B cell (primary cell): ENCODE data around the gene SIRT4. TPM values are rescaled to one million over a fixed set of nuclear protein-coding genes. Genes with fewer than 3 reads are reported as not detected.

Experiments
- ATAC-seq: fragments of 200-7000 bp; cut with Tn5 transposase; one replicate; pipeline ENCODE4 v1.10.0; 2021; ENCODE audit warnings: low read depth, mild to moderate bottlenecking, moderate number of reproducible peaks, moderate library complexity
- CTCF ChIA-PET: fragments of 350-600 bp; sonication (Branson Sonifier 250); formaldehyde crosslinking; loops from one replicate; lab custom pipeline; 2021; ENCODE audit warnings: antibody characterized with exemption, inconsistent platforms; lab: Charles Lee
- POLR2A ChIA-PET: fragments of 350-600 bp; sonication (Branson Sonifier 250); formaldehyde crosslinking; loops from one replicate; lab custom pipeline; 2021; ENCODE audit warnings: antibody characterized with exemption; lab: Charles Lee
- DNase-seq: peaks from one replicate; pipeline ENCODE4 v3.0.0; 2013
- H2AFZ ChIP-seq: 2 replicates; pipeline ENCODE4 v1.6.1; 2012; ENCODE audit warnings: mild to moderate bottlenecking, low read depth, low read length; ENCODE audit not compliant: insufficient read depth, poor library complexity, severe bottlenecking
- H3K27ac ChIP-seq, 2 donors: 1 replicate in 1 of 2; 2 replicates in 1 of 2; pipeline ENCODE4 v1.5.1; 2012 to 2013; ENCODE audit warnings: low read length in 2 of 2, mild to moderate bottlenecking in 2 of 2, moderate library complexity in 1 of 2
- H3K27me3 ChIP-seq, 4 experiments: fragments of 200-600 bp in 1 of 4; sonication (generic) in 1 of 4; replicated peaks in 1 of 4; 1 replicate in 2 of 4; 2 replicates in 2 of 4; pipeline versions ENCODE4 v1.6.1 to v1.7.0; 2013 to 2016; ENCODE audit warnings: low read length in 3 of 4, mild to moderate bottlenecking in 2 of 4, mixed read lengths in 1 of 4, moderate library complexity in 1 of 4; ENCODE audit not compliant: insufficient read depth in 4 of 4, control insufficient read depth in 3 of 4; ENCODE audit errors: control extremely low read depth in 1 of 4
- H3K36me3 ChIP-seq, 2 experiments: replicated peaks in 1 of 2; 1 replicate in 1 of 2; 2 replicates in 1 of 2; pipeline versions ENCODE4 v1.6.1 to v1.7.1; 2013; ENCODE audit warnings: low read length in 1 of 2; ENCODE audit not compliant: insufficient read depth in 2 of 2, control insufficient read depth in 1 of 2; ENCODE audit errors: control extremely low read depth in 1 of 2, extremely low read depth in 1 of 2
- H3K4me1 ChIP-seq, 2 donors: fragments of 200-600 bp in 1 of 2; sonication (generic) in 1 of 2; 1 replicate in 1 of 2; 2 replicates in 1 of 2; pipeline versions ENCODE4 v1.5.1 to v1.6.1; 2013 to 2017; ENCODE audit warnings: low read length in 2 of 2; ENCODE audit not compliant: control insufficient read depth in 2 of 2, insufficient read depth in 2 of 2
- H3K4me2 ChIP-seq: replicated peaks from 2 replicates; pipeline ENCODE3; 2012; ENCODE audit warnings: mild to moderate bottlenecking, low read depth, low read length; ENCODE audit not compliant: poor library complexity, severe bottlenecking
- H3K4me3 ChIP-seq, 5 experiments: fragments of 200-600 bp in 1 of 5; sonication (generic) in 1 of 5; 1 replicate in 3 of 5; 2 replicates in 2 of 5; pipeline versions ENCODE4 v1.5.1 to v1.7.0; 2011 to 2016; ENCODE audit warnings: low read length in 4 of 5, mild to moderate bottlenecking in 4 of 5, low read depth in 2 of 5, control low read depth in 1 of 5, moderate library complexity in 1 of 5; ENCODE audit not compliant: insufficient read depth in 1 of 5; ENCODE audit errors: control extremely low read depth in 1 of 5, extremely low read depth in 1 of 5
- H3K79me2 ChIP-seq: fragments of 200-600 bp; sonication (generic); one replicate; pipeline ENCODE4 v1.6.0; 2016; ENCODE audit warnings: low read length; ENCODE audit not compliant: control insufficient read depth, insufficient read depth
- H3K9ac ChIP-seq: fragments of 200-600 bp; sonication (generic); 2 replicates; pipeline ENCODE4 v1.6.1; 2017; ENCODE audit warnings: mild to moderate bottlenecking, low read length, moderate library complexity
- H3K9me3 ChIP-seq, 3 donors: one replicate each; pipeline versions ENCODE4 v1.6.1 to v1.7.1; 2013; ENCODE audit warnings: low read length in 2 of 3; ENCODE audit not compliant: control insufficient read depth in 2 of 3, insufficient read depth in 1 of 3; ENCODE audit errors: control extremely low read depth in 1 of 3
- H4K20me1 ChIP-seq: 2 replicates; pipeline ENCODE4 v1.6.0; 2012; ENCODE audit warnings: mild to moderate bottlenecking, low read length; ENCODE audit not compliant: insufficient read depth, control insufficient read depth, poor library complexity, severe bottlenecking
- H3K27ac Mint-ChIP-seq: one replicate; pipeline ENCODE4 v1.8.0; 2021; ENCODE audit warnings: mixed read lengths
- H3K27me3 Mint-ChIP-seq: one replicate; pipeline ENCODE4 v1.8.0; 2021; ENCODE audit warnings: mixed read lengths
- H3K4me1 Mint-ChIP-seq: one replicate; pipeline ENCODE4 v1.8.0; 2021; ENCODE audit warnings: mixed read lengths
- H3K4me3 Mint-ChIP-seq: one replicate; pipeline ENCODE4 v1.8.0; 2021; ENCODE audit warnings: mixed read lengths
- H3K9me3 Mint-ChIP-seq: one replicate; pipeline ENCODE4 v1.8.0; 2022; ENCODE audit warnings: mixed read lengths; ENCODE audit not compliant: insufficient read depth
- CTCF ChIP-seq: fragments of 200-600 bp; IDR thresholded peaks from one replicate; pipeline ENCODE4 v1.8.0; 2022; ENCODE audit warnings: antibody characterized with exemption, mild to moderate bottlenecking
- EZH2 ChIP-seq: IDR thresholded peaks from 2 replicates; pipeline ENCODE4 v1.6.1; 2012; ENCODE audit warnings: borderline replicate concordance, low read depth, mild to moderate bottlenecking, moderate library complexity, low read length; ENCODE audit not compliant: insufficient read depth, poor library complexity, severe bottlenecking
- WGBS: methylation state at CpG from one replicate; pipeline ENCODE4 v1.1.5; 2013; ENCODE audit warnings: missing lambda C conversion rate; ENCODE audit not compliant: insufficient coverage; 5-methylcytosine and 5-hydroxymethylcytosine counted together
- intact Hi-C: fragments of 100-400 bp; cut with micrococcal nuclease; formaldehyde crosslinking; loops from one replicate; pipeline ENCODE4 v1.10.0; 2022
- polyA plus RNA-seq: library from polyadenylated mRNA; depleted of rRNA; stranded (reverse); fragments of >200 nt; gene quantifications from 2 replicates; pipeline ENCODE4 v1.2.3, GENCODE V29; 2012
- total RNA-seq, 2 donors: library from RNA; stranded (reverse); fragments of 120-200 nt in 1 of 2; gene quantifications; 1 replicate in 1 of 2; 2 replicates in 1 of 2; pipeline versions ENCODE4 v1.2.3 to v1.2.4, GENCODE V29; 2013 to 2022

SIRT4 gene
- total and polyA plus RNA-seq, 2 donors (not counting 1 experiment from before 2014, with no cell fraction given): 1.5 to 4.8 TPM

GRCh38 chr12:120286768-120287490, 15.2 kb upstream of the SIRT4 start:
- Histone ChIP-seq H3K9ac (no peak overlapping the region), H3K36me3 (no peaks in the 10 kb centered on the region), H3K4me2 (no peak overlapping the region), H3K4me3 (no peak overlapping the region), H2AFZ (no peak overlapping the region), H3K4me1 (peaks cover 8 to 13% of the 10 kb centered on the region in 2 donors), H3K27me3 (peaks cover 0 to 2% (median 0%) of the 10 kb centered on the region in 4 experiments), H4K20me1 (no peaks in the 10 kb centered on the region), H3K9me3 (no peaks in the 10 kb centered on the region), H3K27ac (no peak overlapping the region), H3K79me2 (no peaks in the 10 kb centered on the region)
- Mint-ChIP-seq H3K27me3 (no peaks in the 10 kb centered on the region), H3K9me3 (no peaks in the 10 kb centered on the region), H3K27ac (no peak overlapping the region), H3K4me1 (peaks cover 13% of the 10 kb centered on the region), H3K4me3 (no peak overlapping the region)
- ChIA-PET POLR2A (interaction anchor here (0.6 kb wide), 1 partner anchor 16 kb away, joined by 6 read pairs; no protein-coding TSS in a partner anchor), CTCF (interaction anchor here (1.4 to 2.9 kb wide), 2 partner anchors 19 to 59 kb away, joined by 3 to 10 read pairs; no protein-coding TSS in a partner anchor)
- ATAC-seq (no peak), DNase-seq (no peak)
- no peak for TF ChIP-seq EZH2
- TF ChIP-seq CTCF: no peak
- WGBS: 91% methylated on average over 6 of the region's 7 CpGs
- intact Hi-C loops: no loop called here

GRCh38 chr12:120287491-120287890, 14.6 kb upstream of the SIRT4 start:
- no peak for ATAC-seq
- H4K20me1 ChIP-seq: no peaks in the 10 kb centered on the region
- intact Hi-C loops: no loop called here
- H3K27ac ChIP-seq: no peak overlapping the region
- no peak overlapping the region for H3K9ac ChIP-seq
- no peaks in the 10 kb centered on the region for H3K36me3 ChIP-seq
- Mint-ChIP-seq H3K4me3 (no peak overlapping the region), H3K27ac (no peak overlapping the region), H3K4me1 (peaks cover 13% of the 10 kb centered on the region), H3K9me3 (no peaks in the 10 kb centered on the region), H3K27me3 (no peaks in the 10 kb centered on the region)
- DNase-seq: no peak
- H3K27me3 ChIP-seq: no peaks in the 10 kb centered on the region
- no peak overlapping the region for H3K4me3 ChIP-seq
- no peak overlapping the region for H3K4me2 ChIP-seq
- peaks cover 8 to 14% of the 10 kb centered on the region in 2 donors for H3K4me1 ChIP-seq
- no peaks in the 10 kb centered on the region for H3K9me3 ChIP-seq
- no peaks in the 10 kb centered on the region for H3K79me2 ChIP-seq
- 86% methylated on average over 5 of the region's 12 CpGs for WGBS
- CTCF ChIA-PET: interaction anchor here (1.4 to 2.9 kb wide), 2 partner anchors 20 to 60 kb away, joined by 3 to 10 read pairs; no protein-coding TSS in a partner anchor
- POLR2A ChIA-PET: interaction anchor here (0.6 kb wide), 1 partner anchor 16 kb away, joined by 6 read pairs; no protein-coding TSS in a partner anchor
- no peak overlapping the region for H2AFZ ChIP-seq
- TF ChIP-seq EZH2 (no peak), CTCF (no peak)
